ENCODE results near the gene PARD3B.

DNA sequence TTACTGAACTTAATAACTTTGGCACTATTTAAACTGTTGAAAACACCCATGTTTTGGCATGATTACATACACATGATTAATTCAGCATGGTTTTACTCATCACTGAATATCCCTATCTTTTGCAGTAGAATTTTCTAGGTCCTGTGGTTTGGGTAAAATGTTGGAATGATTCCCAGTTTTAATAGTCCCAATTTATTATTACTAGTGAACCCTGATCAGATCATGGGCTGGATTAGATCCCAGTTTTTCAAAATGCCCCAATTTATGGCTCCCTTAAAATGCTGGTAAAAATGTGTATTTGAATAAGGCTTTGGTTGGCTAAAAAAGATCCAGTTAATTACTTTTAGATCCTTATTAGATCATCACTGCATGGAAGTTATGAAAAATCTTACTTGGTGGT lies 863.4 kb downstream of the PARD3B start:
- TF ChIP-seq, protein P1, sequence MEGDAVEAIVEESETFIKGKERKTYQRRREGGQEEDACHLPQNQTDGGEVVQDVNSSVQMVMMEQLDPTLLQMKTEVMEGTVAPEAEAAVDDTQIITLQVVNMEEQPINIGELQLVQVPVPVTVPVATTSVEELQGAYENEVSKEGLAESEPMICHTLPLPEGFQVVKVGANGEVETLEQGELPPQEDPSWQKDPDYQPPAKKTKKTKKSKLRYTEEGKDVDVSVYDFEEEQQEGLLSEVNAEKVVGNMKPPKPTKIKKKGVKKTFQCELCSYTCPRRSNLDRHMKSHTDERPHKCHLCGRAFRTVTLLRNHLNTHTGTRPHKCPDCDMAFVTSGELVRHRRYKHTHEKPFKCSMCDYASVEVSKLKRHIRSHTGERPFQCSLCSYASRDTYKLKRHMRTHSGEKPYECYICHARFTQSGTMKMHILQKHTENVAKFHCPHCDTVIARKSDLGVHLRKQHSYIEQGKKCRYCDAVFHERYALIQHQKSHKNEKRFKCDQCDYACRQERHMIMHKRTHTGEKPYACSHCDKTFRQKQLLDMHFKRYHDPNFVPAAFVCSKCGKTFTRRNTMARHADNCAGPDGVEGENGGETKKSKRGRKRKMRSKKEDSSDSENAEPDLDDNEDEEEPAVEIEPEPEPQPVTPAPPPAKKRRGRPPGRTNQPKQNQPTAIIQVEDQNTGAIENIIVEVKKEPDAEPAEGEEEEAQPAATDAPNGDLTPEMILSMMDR (IDR thresholded peaks at IDR 0.05; ENCODE audit: insufficient read depth, low read length, poor library complexity, severe bottlenecking): no peak
- TF ChIP-seq EZH2phosphoT487 (conservative IDR thresholded peaks at IDR 0.05; ENCODE audit: low read length): no peak

All from SU-DHL-6 (cell line).